Measurements from ENCODE around the gene ARID5B. TPM values are rescaled to one million over a fixed set of nuclear protein-coding genes. Genes with fewer than 3 reads are reported as not detected.

Gene ARID5B
- total RNA-seq, 2 donors from 2014 or later: 60.7 to 80.4 TPM

- H3K27ac ChIP-seq: peak overlapping the region; percentile 87 to 95
- ATAC-seq (ENCODE audit: insufficient number of reproducible peaks, low FRiP score, low read depth) (no peak), DNase-seq (ENCODE audit: low spot score) (no peak)
- H3K9me3 ChIP-seq: no peaks in the 10 kb centered on the region
- peak overlapping the region; percentile 63 for H3K4me3 ChIP-seq
- no peaks in the 10 kb centered on the region for H3K36me3 ChIP-seq
- peaks cover 56 to 57% of the 10 kb centered on the region in 2 donors for H3K4me1 ChIP-seq (ENCODE audit: control insufficient read depth in 1 of 2, low read depth in 2 of 2)
- H3K27me3 ChIP-seq (replicated peaks; ENCODE audit: insufficient read depth): no peaks in the 10 kb centered on the region
- TF ChIP-seq CTCF (IDR thresholded peaks at IDR 0.05): peak; percentile 23
Measured at GRCh38 chr10:61943674-61944378, 42.3 kb downstream of the ARID5B start.

GRCh38 chr10:61944410-61945147, 43.1 kb downstream of the ARID5B start:
- no peak for DNase-seq (ENCODE audit: low spot score)
- Histone ChIP-seq H3K27ac (peak overlapping the region; percentile 87 to 95), H3K4me1 (ENCODE audit: control insufficient read depth in 1 of 2, low read depth in 2 of 2) (peaks cover 49% of the 10 kb centered on the region in 2 donors), H3K4me3 (no peak overlapping the region), H3K27me3 (replicated peaks; ENCODE audit: insufficient read depth) (no peaks in the 10 kb centered on the region), H3K36me3 (no peaks in the 10 kb centered on the region), H3K9me3 (no peaks in the 10 kb centered on the region)
- no peak for ATAC-seq (ENCODE audit: insufficient number of reproducible peaks, low FRiP score, low read depth)
- no peak for TF ChIP-seq CTCF (IDR thresholded peaks at IDR 0.05)

- H3K27me3 ChIP-seq (replicated peaks; ENCODE audit: insufficient read depth): no peaks in the 10 kb centered on the region
- H3K9me3 ChIP-seq: no peaks in the 10 kb centered on the region
- no peak for DNase-seq (ENCODE audit: low spot score)
- no peak overlapping the region for H3K27ac ChIP-seq
- ATAC-seq (ENCODE audit: insufficient number of reproducible peaks, low FRiP score, low read depth): no peak
- no peak overlapping the region for H3K4me3 ChIP-seq
- TF ChIP-seq CTCF (IDR thresholded peaks at IDR 0.05): no peak
- peaks cover 4 to 20% of the 10 kb centered on the region in 2 donors for H3K4me1 ChIP-seq (ENCODE audit: control insufficient read depth in 1 of 2, low read depth in 2 of 2)
- no peaks in the 10 kb centered on the region for H3K36me3 ChIP-seq
Measured at GRCh38 chr10:61949687-61950086, 48.2 kb downstream of the ARID5B start.

- H3K27me3 ChIP-seq (replicated peaks; ENCODE audit: insufficient read depth): no peaks in the 10 kb centered on the region
- no peak overlapping the region for H3K4me3 ChIP-seq
- H3K36me3 ChIP-seq: no peaks in the 10 kb centered on the region
- H3K27ac ChIP-seq: no peak overlapping the region
- no peaks in the 10 kb centered on the region for H3K9me3 ChIP-seq
- ATAC-seq (ENCODE audit: insufficient number of reproducible peaks, low FRiP score, low read depth): no peak
- no peak for TF ChIP-seq CTCF (IDR thresholded peaks at IDR 0.05)
- H3K4me1 ChIP-seq (ENCODE audit: control insufficient read depth in 1 of 2, low read depth in 2 of 2): peaks cover 0 to 16% of the 10 kb centered on the region in 2 donors
- no peak for DNase-seq (ENCODE audit: low spot score)
Measured at GRCh38 chr10:61950449-61951143, 49.1 kb downstream of the ARID5B start.

GRCh38 chr10:61951144-61951483, 49.6 kb downstream of the ARID5B start:
- Histone ChIP-seq H3K9me3 (no peaks in the 10 kb centered on the region), H3K27ac (no peak overlapping the region), H3K27me3 (replicated peaks; ENCODE audit: insufficient read depth) (no peaks in the 10 kb centered on the region), H3K36me3 (no peaks in the 10 kb centered on the region), H3K4me3 (no peak overlapping the region), H3K4me1 (ENCODE audit: control insufficient read depth in 1 of 2, low read depth in 2 of 2) (peaks cover 1 to 19% of the 10 kb centered on the region in 2 donors)
- no peak for ATAC-seq (ENCODE audit: insufficient number of reproducible peaks, low FRiP score, low read depth)
- no peak for TF ChIP-seq CTCF (IDR thresholded peaks at IDR 0.05)
- DNase-seq (ENCODE audit: low spot score): no peak

All from thoracic aorta (tissue), 2 donors.